ENCODE measurements around the gene RTN4RL1. TPM values are rescaled to one million over a fixed set of nuclear protein-coding genes. Genes with fewer than 3 reads are reported as not detected.
A peak's percentile ranks its signal among the peaks of the same experiment; 100 is the strongest.

Gene RTN4RL1
- total RNA-seq, 1 donor from 2014 or later: not detected

DNA sequence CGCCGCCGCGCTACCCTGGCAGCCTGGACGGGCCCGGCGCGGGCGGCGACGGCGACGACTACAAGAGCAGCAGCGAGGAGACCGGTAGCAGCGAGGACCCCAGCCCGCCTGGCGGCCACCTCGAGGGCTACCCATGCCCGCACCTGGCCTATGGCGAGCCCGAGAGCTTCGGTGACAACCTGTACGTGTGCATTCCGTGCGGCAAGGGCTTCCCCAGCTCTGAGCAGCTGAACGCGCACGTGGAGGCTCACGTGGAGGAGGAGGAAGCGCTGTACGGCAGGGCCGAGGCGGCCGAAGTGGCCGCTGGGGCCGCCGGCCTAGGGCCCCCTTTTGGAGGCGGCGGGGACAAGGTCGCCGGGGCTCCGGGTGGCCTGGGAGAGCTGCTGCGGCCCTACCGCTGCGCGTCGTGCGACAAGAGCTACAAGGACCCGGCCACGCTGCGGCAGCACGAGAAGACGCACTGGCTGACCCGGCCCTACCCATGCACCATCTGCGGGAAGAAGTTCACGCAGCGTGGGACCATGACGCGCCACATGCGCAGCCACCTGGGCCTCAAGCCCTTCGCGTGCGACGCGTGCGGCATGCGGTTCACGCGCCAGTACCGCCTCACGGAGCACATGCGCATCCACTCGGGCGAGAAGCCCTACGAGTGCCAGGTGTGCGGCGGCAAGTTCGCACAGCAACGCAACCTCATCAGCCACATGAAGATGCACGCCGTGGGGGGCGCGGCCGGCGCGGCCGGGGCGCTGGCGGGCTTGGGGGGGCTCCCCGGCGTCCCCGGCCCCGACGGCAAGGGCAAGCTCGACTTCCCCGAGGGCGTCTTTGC, 32.8 kb upstream of the RTN4RL1 start:
- DNase-seq (ENCODE audit: low read depth): no peak
- no peak overlapping the region for H3K4me3 ChIP-seq (ENCODE audit: low read depth, low read length)
- peaks cover 21% of the 10 kb centered on the region for H3K27me3 ChIP-seq (ENCODE audit: control insufficient read depth, insufficient read depth, low read length)

DNA sequence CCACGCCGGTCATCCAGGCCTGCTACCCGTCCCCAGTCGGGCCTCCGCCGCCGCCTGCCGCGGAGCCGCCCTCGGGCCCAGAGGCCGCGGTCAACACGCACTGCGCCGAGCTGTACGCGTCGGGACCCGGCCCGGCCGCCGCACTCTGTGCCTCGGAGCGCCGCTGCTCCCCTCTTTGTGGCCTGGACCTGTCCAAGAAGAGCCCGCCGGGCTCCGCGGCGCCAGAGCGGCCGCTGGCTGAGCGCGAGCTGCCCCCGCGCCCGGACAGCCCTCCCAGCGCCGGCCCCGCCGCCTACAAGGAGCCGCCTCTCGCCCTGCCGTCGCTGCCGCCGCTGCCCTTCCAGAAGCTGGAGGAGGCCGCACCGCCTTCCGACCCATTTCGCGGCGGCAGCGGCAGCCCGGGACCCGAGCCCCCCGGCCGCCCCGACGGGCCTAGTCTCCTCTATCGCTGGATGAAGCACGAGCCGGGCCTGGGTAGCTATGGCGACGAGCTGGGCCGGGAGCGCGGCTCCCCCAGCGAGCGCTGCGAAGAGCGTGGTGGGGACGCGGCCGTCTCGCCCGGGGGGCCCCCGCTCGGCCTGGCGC, 32.1 kb upstream of the RTN4RL1 start:
- Histone ChIP-seq H3K36me3 (ENCODE audit: control insufficient read depth, insufficient read depth, low read length) (peaks cover 1% of the 10 kb centered on the region), H3K4me3 (ENCODE audit: low read depth, low read length) (no peak overlapping the region), H3K27me3 (ENCODE audit: control insufficient read depth, insufficient read depth, low read length) (peaks cover 21% of the 10 kb centered on the region)
- TF ChIP-seq, protein P1, sequence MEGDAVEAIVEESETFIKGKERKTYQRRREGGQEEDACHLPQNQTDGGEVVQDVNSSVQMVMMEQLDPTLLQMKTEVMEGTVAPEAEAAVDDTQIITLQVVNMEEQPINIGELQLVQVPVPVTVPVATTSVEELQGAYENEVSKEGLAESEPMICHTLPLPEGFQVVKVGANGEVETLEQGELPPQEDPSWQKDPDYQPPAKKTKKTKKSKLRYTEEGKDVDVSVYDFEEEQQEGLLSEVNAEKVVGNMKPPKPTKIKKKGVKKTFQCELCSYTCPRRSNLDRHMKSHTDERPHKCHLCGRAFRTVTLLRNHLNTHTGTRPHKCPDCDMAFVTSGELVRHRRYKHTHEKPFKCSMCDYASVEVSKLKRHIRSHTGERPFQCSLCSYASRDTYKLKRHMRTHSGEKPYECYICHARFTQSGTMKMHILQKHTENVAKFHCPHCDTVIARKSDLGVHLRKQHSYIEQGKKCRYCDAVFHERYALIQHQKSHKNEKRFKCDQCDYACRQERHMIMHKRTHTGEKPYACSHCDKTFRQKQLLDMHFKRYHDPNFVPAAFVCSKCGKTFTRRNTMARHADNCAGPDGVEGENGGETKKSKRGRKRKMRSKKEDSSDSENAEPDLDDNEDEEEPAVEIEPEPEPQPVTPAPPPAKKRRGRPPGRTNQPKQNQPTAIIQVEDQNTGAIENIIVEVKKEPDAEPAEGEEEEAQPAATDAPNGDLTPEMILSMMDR (IDR thresholded peaks at IDR 0.05; ENCODE audit: insufficient read depth, low read length, poor library complexity, severe bottlenecking): no peak
- no peak for DNase-seq (ENCODE audit: low read depth)

More for the DNA sequence above, 32.8 kb upstream of the RTN4RL1 start:
- peaks cover 1% of the 10 kb centered on the region for H3K36me3 ChIP-seq (ENCODE audit: control insufficient read depth, insufficient read depth, low read length)
- TF ChIP-seq, protein P1 (IDR thresholded peaks at IDR 0.05; ENCODE audit: insufficient read depth, low read length, poor library complexity, severe bottlenecking): no peak

DNA sequence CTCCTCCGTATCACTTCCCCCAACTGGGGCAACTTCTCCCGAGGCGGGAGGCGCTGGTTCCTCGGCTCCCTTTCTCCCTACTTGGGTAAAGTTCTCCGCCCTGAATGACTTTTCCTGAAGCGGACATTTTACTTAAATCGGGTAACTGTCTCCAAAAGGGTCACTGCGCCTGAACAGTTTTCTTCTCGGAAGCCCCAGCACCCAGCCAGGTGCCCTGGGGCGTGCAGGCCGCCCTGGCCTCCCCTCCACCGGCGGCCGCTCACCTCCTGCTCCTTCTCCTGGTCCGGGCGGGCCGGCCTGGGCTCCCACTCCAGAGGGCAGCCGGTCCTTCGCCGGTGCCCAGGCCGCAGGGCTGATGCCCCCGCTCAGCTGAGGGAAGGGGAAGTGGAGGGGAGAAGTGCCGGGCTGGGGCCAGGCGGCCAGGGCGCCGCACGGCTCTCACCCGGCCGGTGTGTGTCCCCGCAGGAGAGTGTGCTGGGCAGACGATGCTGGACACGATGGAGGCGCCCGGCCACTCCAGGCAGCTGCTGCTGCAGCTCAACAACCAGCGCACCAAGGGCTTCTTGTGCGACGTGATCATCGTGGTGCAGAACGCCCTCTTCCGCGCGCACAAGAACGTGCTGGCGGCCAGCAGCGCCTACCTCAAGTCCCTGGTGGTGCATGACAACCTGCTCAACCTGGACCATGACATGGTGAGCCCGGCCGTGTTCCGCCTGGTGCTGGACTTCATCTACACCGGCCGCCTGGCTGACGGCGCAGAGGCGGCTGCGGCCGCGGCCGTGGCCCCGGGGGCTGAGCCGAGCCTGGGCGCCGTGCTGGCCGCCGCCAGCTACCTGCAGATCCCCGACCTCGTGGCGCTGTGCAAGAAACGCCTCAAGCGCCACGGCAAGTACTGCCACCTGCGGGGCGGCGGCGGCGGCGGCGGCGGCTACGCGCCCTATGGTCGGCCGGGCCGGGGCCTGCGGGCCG, 31.4 kb upstream of the RTN4RL1 start:
- TF ChIP-seq, protein P1 (IDR thresholded peaks at IDR 0.05; ENCODE audit: insufficient read depth, low read length, poor library complexity, severe bottlenecking): no peak
- no peak for DNase-seq (ENCODE audit: low read depth)
- Histone ChIP-seq H3K4me3 (ENCODE audit: low read depth, low read length) (peak overlapping the region; percentile 47), H3K36me3 (ENCODE audit: control insufficient read depth, insufficient read depth, low read length) (peaks cover 1% of the 10 kb centered on the region), H3K27me3 (ENCODE audit: control insufficient read depth, insufficient read depth, low read length) (peaks cover 28% of the 10 kb centered on the region)

DNA sequence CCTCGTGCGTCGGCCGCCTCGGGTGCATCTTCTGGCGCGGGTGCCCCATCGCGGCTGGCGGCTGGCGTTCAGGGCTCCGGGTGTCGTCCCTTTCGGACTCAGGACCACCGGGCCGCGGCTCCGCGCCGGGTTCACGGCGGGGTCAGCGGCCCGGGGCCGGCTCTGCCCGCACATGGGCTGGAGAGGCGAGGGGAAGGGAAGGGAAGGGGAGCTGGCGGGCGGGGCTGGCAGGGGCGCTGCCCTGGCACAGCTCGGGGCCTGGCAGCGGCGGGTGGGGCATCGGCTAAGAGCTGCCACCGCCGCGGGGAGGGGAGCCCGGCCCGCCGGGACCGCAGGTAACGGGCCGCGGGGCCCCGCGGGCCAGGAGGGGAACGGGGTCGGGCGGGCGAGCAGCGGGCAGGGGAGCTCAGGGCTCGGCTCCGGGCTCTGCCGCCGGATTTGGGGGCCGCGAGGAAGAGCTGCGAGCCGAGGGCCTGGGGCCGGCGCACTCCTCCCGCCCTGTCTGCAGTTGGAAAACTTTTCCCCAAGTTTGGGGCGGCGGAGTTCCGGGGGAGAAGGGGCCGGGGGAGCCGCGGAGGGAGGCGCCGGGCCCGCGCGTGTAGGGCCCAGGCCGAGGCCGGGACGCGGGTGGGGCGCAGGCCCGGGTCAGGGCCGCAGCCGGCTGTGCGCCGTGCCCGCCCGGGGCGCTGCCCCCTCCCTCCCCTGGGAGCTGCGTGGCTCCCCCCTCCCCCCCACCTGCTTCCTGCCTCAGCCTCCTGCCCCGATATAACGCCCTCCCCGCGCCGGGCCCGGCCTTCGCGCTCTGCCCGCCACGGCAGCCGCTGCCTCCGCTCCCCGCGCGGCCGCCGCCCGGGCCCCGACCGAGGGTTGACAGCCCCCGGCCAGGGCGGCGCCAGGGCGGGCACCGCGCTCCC, 30.4 kb upstream of the RTN4RL1 start:
- Histone ChIP-seq H3K27me3 (ENCODE audit: control insufficient read depth, insufficient read depth, low read length) (peaks cover 37% of the 10 kb centered on the region), H3K36me3 (ENCODE audit: control insufficient read depth, insufficient read depth, low read length) (no peaks in the 10 kb centered on the region), H3K4me3 (ENCODE audit: low read depth, low read length) (peak overlapping the region; percentile 47)
- TF ChIP-seq, protein P1 (IDR thresholded peaks at IDR 0.05; ENCODE audit: insufficient read depth, low read length, poor library complexity, severe bottlenecking): no peak
- no peak for DNase-seq (ENCODE audit: low read depth)
